Neural cell (in vitro differentiated cells): Measurements from ENCODE around the gene PJA1. TPM values are rescaled to one million over a fixed set of nuclear protein-coding genes. Genes with fewer than 3 reads are reported as not detected.

Experiments
- H2AFZ ChIP-seq: fragments of 200-600, 300-800 bp; sonication (generic), shearing (Covaris generic); 2 replicates; pipeline ENCODE4 v1.6.0; 2014; ENCODE audit warnings: low read depth, mild to moderate bottlenecking, antibody characterized with exemption, low read length, moderate library complexity
- H3F3A ChIP-seq: fragments of 200-600 bp; shearing (Covaris generic); 2 replicates; pipeline ENCODE4 v1.6.1; 2016; ENCODE audit warnings: mild to moderate bottlenecking, moderate library complexity, mixed read lengths, antibody characterized with exemption, low read length; ENCODE audit not compliant: insufficient read depth, poor library complexity, severe bottlenecking
- H3K27ac ChIP-seq: fragments of 200-600, 300-800 bp; sonication (generic), shearing (Covaris generic); 2 replicates; pipeline ENCODE4 v1.5.1; 2014; ENCODE audit warnings: mild to moderate bottlenecking, low read length, moderate library complexity
- H3K27me3 ChIP-seq: fragments of 300-800, 200-600 bp; sonication (generic), shearing (Covaris generic); 2 replicates; pipeline ENCODE4 v1.6.0; 2014; ENCODE audit warnings: mild to moderate bottlenecking, low read depth, low read length, moderate library complexity; ENCODE audit not compliant: insufficient read depth
- H3K36me3 ChIP-seq: fragments of 300-800, 200-600 bp; sonication (generic), shearing (Covaris generic); 2 replicates; pipeline ENCODE4 v1.5.1; 2014; ENCODE audit warnings: mild to moderate bottlenecking, antibody characterized with exemption, low read length, moderate library complexity; ENCODE audit not compliant: insufficient read depth
- H3K4me2 ChIP-seq: fragments of 300-800, 200-600 bp; sonication (generic), shearing (Covaris generic); 2 replicates; pipeline ENCODE4 v1.6.0; 2014; ENCODE audit warnings: mild to moderate bottlenecking, low read length
- H3K4me3 ChIP-seq: fragments of 300-800, 200-600 bp; sonication (generic), shearing (Covaris generic); 2 replicates; pipeline ENCODE4 v1.5.1; 2014; ENCODE audit warnings: mild to moderate bottlenecking, low read length, moderate library complexity
- H3K79me2 ChIP-seq: fragments of 200-600 bp; shearing (Covaris generic); replicated peaks from 2 replicates; pipeline ENCODE4 v1.6.0; 2014; ENCODE audit warnings: mild to moderate bottlenecking, low read length, moderate library complexity; ENCODE audit not compliant: insufficient read depth
- H3K9ac ChIP-seq: fragments of 300-800, 200-600 bp; sonication (generic), shearing (Covaris generic); 2 replicates; pipeline ENCODE4 v1.6.1; 2016; ENCODE audit warnings: mild to moderate bottlenecking, low read length, mixed read lengths
- H3K9me2 ChIP-seq: fragments of 200-600 bp; shearing (Covaris generic); 2 replicates; pipeline ENCODE4 v1.6.1; 2016; ENCODE audit warnings: mild to moderate bottlenecking, low read length, mixed read lengths; ENCODE audit not compliant: insufficient read depth
- H3K9me3 ChIP-seq: fragments of 200-600, 300-800 bp; sonication (generic), shearing (Covaris generic); 2 replicates; pipeline ENCODE4 v1.6.1; 2016; ENCODE audit warnings: mild to moderate bottlenecking, mixed run types, low read length, moderate library complexity, mixed read lengths
- H4K20me1 ChIP-seq: fragments of 200-600 bp; shearing (Covaris generic); 2 replicates; pipeline ENCODE4 v1.6.1; 2016; ENCODE audit warnings: mild to moderate bottlenecking, mixed run types; ENCODE audit not compliant: insufficient read depth
- EP300 ChIP-seq: fragments of 450-650 bp; conservative IDR thresholded peaks from 2 replicates; pipeline ENCODE4 v1.6.1; 2014; ENCODE audit warnings: antibody characterized with exemption, mild to moderate bottlenecking, moderate library complexity; ENCODE audit not compliant: poor library complexity, severe bottlenecking
- EZH2 ChIP-seq: fragments of 200-600, 300-800 bp; shearing (Covaris generic), sonication (generic); IDR thresholded peaks from 2 replicates; pipeline ENCODE4 v1.6.1; 2014; ENCODE audit warnings: antibody characterized with exemption, low read length, borderline replicate concordance, mild to moderate bottlenecking; ENCODE audit not compliant: insufficient read depth, poor library complexity, severe bottlenecking
- MXI1 ChIP-seq: fragments of 450-650 bp; conservative IDR thresholded peaks from 2 replicates; pipeline ENCODE4 v1.6.1; 2014; ENCODE audit warnings: antibody characterized with exemption, mild to moderate bottlenecking; ENCODE audit not compliant: poor library complexity, severe bottlenecking
- POLR2AphosphoS5 ChIP-seq: IDR thresholded peaks from 2 replicates; pipeline ENCODE4 v1.6.1; 2012
- RAD21 ChIP-seq: fragments of 450-650 bp; conservative IDR thresholded peaks from 2 replicates; pipeline ENCODE4 v1.6.1; 2014; ENCODE audit warnings: antibody characterized with exemption, mild to moderate bottlenecking, moderate library complexity
- SMC3 ChIP-seq: fragments of 450-650 bp; conservative IDR thresholded peaks from 2 replicates; pipeline ENCODE4 v1.6.1; 2014; ENCODE audit warnings: antibody characterized with exemption, mild to moderate bottlenecking, moderate library complexity; ENCODE audit not compliant: poor library complexity
- TAF1 ChIP-seq: IDR thresholded peaks from 2 replicates; pipeline ENCODE4 v1.6.1; 2012; ENCODE audit warnings: low read depth
- polyA plus RNA-seq: library from polyadenylated mRNA; depleted of rRNA; stranded (reverse); fragments of >200 nt; gene quantifications from 2 replicates; pipeline ENCODE4 v1.2.3, GENCODE V29; 2014
- TF ChIP-seq, protein P1 (sequence below): IDR thresholded peaks from 2 replicates; pipeline ENCODE4 v1.6.1; 2012; ENCODE audit warnings: borderline replicate concordance
- TF ChIP-seq, protein P2 (sequence below): fragments of 450-650 bp; IDR thresholded peaks from 2 replicates; pipeline ENCODE4 v1.5.1; 2014; ENCODE audit warnings: antibody characterized with exemption, mild to moderate bottlenecking, moderate library complexity; ENCODE audit not compliant: poor library complexity, severe bottlenecking

The PJA1 gene
- polyA plus RNA-seq, 1 donor from 2014 or later, result 214 TPM

DNA sequence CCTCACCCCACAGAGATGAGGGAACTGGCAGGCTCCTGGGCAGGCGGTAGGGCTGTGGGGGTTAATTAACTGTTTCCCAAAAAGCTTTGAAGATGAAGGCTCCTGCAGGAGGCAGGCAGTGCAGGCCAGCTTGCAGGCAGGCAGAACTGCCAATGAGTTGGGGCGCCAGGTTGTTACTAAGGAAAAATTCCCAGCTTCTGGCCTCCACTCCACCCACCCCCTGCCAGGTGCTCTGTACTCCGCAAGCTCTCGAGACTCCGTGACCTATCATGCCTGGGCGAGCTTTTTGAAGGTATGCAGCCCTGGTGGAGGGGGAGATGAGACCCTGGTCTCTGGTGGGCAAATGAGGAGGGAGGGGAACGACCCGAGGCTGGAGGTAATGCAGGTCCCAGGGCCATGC lies 41.8 kb downstream of the PJA1 start:
- H3K36me3 ChIP-seq, result no peaks in the 10 kb centered on the region
- no peaks in the 10 kb centered on the region for H3K9me3 ChIP-seq
- H2AFZ ChIP-seq, result no peak overlapping the region
- H3K79me2 ChIP-seq, result no peaks in the 10 kb centered on the region
- H3K4me2 ChIP-seq, result no peak overlapping the region
- H4K20me1 ChIP-seq, result no peaks in the 10 kb centered on the region
- no peaks in the 10 kb centered on the region for H3K27me3 ChIP-seq
- H3K4me3 ChIP-seq, result no peak overlapping the region
- H3F3A ChIP-seq, result no peaks in the 10 kb centered on the region
- H3K27ac ChIP-seq, result no peak overlapping the region
- H3K9me2 ChIP-seq, result no peaks in the 10 kb centered on the region
- TF ChIP-seq, protein P1, sequence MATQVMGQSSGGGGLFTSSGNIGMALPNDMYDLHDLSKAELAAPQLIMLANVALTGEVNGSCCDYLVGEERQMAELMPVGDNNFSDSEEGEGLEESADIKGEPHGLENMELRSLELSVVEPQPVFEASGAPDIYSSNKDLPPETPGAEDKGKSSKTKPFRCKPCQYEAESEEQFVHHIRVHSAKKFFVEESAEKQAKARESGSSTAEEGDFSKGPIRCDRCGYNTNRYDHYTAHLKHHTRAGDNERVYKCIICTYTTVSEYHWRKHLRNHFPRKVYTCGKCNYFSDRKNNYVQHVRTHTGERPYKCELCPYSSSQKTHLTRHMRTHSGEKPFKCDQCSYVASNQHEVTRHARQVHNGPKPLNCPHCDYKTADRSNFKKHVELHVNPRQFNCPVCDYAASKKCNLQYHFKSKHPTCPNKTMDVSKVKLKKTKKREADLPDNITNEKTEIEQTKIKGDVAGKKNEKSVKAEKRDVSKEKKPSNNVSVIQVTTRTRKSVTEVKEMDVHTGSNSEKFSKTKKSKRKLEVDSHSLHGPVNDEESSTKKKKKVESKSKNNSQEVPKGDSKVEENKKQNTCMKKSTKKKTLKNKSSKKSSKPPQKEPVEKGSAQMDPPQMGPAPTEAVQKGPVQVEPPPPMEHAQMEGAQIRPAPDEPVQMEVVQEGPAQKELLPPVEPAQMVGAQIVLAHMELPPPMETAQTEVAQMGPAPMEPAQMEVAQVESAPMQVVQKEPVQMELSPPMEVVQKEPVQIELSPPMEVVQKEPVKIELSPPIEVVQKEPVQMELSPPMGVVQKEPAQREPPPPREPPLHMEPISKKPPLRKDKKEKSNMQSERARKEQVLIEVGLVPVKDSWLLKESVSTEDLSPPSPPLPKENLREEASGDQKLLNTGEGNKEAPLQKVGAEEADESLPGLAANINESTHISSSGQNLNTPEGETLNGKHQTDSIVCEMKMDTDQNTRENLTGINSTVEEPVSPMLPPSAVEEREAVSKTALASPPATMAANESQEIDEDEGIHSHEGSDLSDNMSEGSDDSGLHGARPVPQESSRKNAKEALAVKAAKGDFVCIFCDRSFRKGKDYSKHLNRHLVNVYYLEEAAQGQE, result no peak
- no peak for TF ChIP-seq SMC3
- TF ChIP-seq EP300, result no peak
- TF ChIP-seq EZH2, result no peak
- TF ChIP-seq MXI1, result no peak
- no peak for TF ChIP-seq POLR2AphosphoS5
- TF ChIP-seq, protein P2, sequence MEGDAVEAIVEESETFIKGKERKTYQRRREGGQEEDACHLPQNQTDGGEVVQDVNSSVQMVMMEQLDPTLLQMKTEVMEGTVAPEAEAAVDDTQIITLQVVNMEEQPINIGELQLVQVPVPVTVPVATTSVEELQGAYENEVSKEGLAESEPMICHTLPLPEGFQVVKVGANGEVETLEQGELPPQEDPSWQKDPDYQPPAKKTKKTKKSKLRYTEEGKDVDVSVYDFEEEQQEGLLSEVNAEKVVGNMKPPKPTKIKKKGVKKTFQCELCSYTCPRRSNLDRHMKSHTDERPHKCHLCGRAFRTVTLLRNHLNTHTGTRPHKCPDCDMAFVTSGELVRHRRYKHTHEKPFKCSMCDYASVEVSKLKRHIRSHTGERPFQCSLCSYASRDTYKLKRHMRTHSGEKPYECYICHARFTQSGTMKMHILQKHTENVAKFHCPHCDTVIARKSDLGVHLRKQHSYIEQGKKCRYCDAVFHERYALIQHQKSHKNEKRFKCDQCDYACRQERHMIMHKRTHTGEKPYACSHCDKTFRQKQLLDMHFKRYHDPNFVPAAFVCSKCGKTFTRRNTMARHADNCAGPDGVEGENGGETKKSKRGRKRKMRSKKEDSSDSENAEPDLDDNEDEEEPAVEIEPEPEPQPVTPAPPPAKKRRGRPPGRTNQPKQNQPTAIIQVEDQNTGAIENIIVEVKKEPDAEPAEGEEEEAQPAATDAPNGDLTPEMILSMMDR, result no peak
- no peak for TF ChIP-seq TAF1
- no peak for TF ChIP-seq RAD21
- H3K9ac ChIP-seq, result no peak overlapping the region

DNA sequence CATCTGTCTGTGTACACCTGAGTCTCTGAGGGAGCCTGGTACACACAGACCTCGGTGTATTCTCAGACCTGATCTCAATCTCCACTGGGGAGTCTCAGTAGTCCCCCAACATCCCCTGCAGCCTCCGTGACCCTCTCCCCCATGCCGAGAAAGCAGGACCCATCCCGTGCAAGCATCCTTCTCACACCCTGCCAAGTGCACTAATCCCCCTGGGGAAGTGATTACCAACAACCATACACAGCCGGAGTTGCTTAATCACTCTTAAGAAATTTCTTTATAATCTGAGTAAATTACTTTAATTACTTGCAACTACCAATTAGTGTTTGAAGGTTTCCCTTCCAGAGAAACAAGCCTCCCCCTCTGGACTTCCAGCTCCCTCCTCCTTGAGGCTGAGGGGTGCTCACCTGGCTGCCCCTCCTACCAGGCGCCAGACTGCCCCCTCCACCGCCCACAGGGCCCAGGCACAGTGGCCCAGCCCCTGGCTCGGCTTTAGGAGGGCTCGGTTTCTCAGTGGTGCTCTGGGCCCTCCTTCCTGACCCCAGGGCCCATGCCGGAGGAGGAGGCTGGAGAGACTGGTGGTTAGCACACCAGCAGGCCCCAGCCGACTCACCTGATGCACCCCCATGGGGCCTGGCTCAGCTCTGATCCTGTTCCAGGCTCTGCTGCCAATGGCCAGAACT lies 43.8 kb downstream of the PJA1 start:
- H4K20me1 ChIP-seq, result no peaks in the 10 kb centered on the region
- no peak overlapping the region for H3K9ac ChIP-seq
- H2AFZ ChIP-seq, result no peak overlapping the region
- H3K36me3 ChIP-seq, result no peaks in the 10 kb centered on the region
- H3K27me3 ChIP-seq, result no peaks in the 10 kb centered on the region
- no peak for TF ChIP-seq MXI1
- no peak for TF ChIP-seq TAF1
- no peak for TF ChIP-seq EZH2
- no peak for TF ChIP-seq EP300
- TF ChIP-seq RAD21, result no peak
- TF ChIP-seq, protein P1, result no peak
- TF ChIP-seq, protein P2, result no peak
- TF ChIP-seq POLR2AphosphoS5, result no peak
- no peak for TF ChIP-seq SMC3
- no peaks in the 10 kb centered on the region for H3K79me2 ChIP-seq
- no peaks in the 10 kb centered on the region for H3K9me2 ChIP-seq
- no peak overlapping the region for H3K4me2 ChIP-seq
- H3K4me3 ChIP-seq, result no peak overlapping the region
- no peaks in the 10 kb centered on the region for H3K9me3 ChIP-seq
- H3F3A ChIP-seq, result no peaks in the 10 kb centered on the region
- H3K27ac ChIP-seq, result no peak overlapping the region
